AG04450 (cell line): Measurements from ENCODE around the gene OR6C76. TPM values are rescaled to one million over a fixed set of nuclear protein-coding genes. Genes with fewer than 3 reads are reported as not detected.
"Not testable (repeated sequence)": the region's sequence is repeated elsewhere in the genome, so short reads cannot be mapped to it uniquely, and the experiment has no call there.

Source experiments
- CTCF ChIA-PET: fragments of 300-600, 350-600 bp; formaldehyde crosslinking; extraction: SDS; loops from one replicate; lab custom pipeline; 2022; ENCODE audit warnings: antibody characterized with exemption, inconsistent platforms; lab: Charles Lee
- POLR2A ChIA-PET: fragments of 350-600 bp; formaldehyde crosslinking; extraction: SDS; loops from one replicate; lab custom pipeline; 2021; ENCODE audit warnings: antibody characterized with exemption, inconsistent platforms; lab: Yijun Ruan, JAX
- DNase-seq: peaks from one replicate; pipeline ENCODE4 v3.0.0-alpha.2; 2011; ENCODE audit warnings: low read depth, low spot score
- H3K27ac ChIP-seq: one replicate; pipeline ENCODE4 v1.5.1; 2012; ENCODE audit warnings: low read depth, low read length, control low read depth
- H3K27me3 ChIP-seq: one replicate; pipeline ENCODE4 v1.6.0; 2012; ENCODE audit warnings: low read length; ENCODE audit not compliant: control insufficient read depth, insufficient read depth
- H3K4me3 ChIP-seq: 2 replicates; pipeline ENCODE4 v1.5.1; 2011; ENCODE audit warnings: mild to moderate bottlenecking, low read depth, low read length, control low read depth
- H3K9me3 ChIP-seq: 2 replicates; pipeline ENCODE4 v1.5.1; 2012; ENCODE audit warnings: low read length; ENCODE audit not compliant: control insufficient read depth, insufficient read depth
- polyA plus RNA-seq: library from polyadenylated mRNA; depleted of rRNA; stranded (reverse); fragments of >200 nt; gene quantifications from 2 replicates; pipeline ENCODE4 v1.2.3, GENCODE V29; 2011
- TF ChIP-seq, protein P1 (sequence below): IDR thresholded peaks from 2 replicates; pipeline ENCODE4 v1.5.1; 2011; ENCODE audit warnings: low read depth, low read length, control low read depth, inconsistent platforms

The OR6C76 gene
- polyA plus RNA-seq, 1 experiment = not detected

DNA sequence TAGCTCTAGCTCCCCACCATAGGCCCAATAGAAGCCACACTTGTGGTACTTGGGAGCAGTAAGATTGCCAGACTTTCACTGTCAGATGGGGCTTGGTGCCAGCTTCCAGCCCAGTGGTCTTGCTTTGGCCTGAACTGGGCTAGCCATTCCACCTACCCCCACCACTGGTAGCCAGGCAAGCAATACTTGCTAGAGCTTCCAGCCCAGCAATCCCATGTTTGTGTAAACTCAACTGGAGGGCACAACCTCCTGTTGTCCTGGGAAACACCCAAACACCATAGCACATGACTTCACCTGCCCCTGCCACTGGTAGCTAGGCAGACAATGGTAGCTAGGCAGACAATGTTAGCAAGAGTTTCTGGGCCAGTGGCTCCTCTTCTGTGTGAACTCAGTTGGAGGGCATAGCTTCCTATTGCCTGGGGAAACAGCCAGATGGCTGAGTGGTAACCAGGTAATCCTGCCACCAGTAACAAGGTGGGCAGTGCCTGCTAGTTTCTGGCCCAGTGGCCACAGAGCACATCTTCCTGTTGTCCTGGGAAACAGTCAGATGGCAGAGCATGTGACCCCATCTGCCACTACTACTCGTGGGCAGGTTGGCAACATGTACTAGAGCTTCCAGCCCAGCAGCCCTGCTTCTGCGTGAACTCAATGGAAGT is 5.6 kb upstream of the OR6C76 start:
- no peak for DNase-seq
- no peak overlapping the region for H3K4me3 ChIP-seq
- H3K27me3 ChIP-seq = no peaks in the 10 kb centered on the region
- no peaks in the 10 kb centered on the region for H3K9me3 ChIP-seq
- ChIA-PET CTCF (no interaction called here), POLR2A (no interaction called here)
- TF ChIP-seq, protein P1, sequence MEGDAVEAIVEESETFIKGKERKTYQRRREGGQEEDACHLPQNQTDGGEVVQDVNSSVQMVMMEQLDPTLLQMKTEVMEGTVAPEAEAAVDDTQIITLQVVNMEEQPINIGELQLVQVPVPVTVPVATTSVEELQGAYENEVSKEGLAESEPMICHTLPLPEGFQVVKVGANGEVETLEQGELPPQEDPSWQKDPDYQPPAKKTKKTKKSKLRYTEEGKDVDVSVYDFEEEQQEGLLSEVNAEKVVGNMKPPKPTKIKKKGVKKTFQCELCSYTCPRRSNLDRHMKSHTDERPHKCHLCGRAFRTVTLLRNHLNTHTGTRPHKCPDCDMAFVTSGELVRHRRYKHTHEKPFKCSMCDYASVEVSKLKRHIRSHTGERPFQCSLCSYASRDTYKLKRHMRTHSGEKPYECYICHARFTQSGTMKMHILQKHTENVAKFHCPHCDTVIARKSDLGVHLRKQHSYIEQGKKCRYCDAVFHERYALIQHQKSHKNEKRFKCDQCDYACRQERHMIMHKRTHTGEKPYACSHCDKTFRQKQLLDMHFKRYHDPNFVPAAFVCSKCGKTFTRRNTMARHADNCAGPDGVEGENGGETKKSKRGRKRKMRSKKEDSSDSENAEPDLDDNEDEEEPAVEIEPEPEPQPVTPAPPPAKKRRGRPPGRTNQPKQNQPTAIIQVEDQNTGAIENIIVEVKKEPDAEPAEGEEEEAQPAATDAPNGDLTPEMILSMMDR = no peak
- no peak overlapping the region for H3K27ac ChIP-seq

DNA sequence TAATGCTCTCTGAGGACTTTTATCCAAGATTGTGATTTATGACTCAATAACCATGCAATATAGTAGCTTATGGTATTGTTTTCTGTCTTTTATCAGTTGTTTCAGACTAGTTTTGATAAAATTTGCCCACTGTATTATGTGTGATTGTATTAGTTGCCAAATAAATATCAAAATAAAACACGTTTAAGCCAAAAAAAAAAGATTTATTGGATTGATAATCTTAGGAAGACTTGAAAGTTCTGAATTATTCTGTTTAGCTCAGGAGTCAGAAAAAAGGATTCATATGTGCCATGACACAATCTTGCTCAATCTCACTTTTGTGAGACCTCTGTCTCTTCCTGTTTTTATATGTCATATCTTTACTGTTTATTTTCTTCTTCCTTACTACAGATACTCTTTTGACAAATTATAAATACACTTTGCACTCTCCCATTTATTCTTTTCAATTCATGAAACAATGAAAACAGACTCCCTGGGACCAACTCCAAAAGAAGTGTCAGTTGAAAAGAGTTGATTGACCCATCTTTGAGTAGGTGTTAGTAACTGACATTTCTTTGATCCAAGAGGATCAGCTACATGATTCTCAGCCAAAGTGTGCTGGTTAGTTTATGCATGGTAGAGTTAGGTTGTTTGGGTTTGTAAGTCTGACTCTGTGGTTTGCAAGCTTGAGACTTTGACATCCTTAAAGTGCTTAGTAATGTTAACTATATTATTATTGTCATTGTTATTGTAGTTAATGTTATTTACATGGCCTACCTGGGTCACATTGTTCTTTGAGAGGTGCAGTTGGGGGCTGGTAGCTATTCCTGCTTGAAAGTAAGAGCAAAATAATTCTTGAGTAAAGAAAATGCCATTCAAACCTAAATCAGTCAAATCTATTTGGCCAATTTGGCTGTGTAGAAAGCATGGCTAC is 2.5 kb downstream of the OR6C76 start:
- Histone ChIP-seq H3K9me3 (no peaks in the 10 kb centered on the region), H3K27ac (no peak overlapping the region), H3K27me3 (no peaks in the 10 kb centered on the region), H3K4me3 (no peak overlapping the region)
- CTCF ChIA-PET = no interaction called here
- TF ChIP-seq, protein P1 = no peak
- POLR2A ChIA-PET = no interaction called here
- no peak for DNase-seq

DNA sequence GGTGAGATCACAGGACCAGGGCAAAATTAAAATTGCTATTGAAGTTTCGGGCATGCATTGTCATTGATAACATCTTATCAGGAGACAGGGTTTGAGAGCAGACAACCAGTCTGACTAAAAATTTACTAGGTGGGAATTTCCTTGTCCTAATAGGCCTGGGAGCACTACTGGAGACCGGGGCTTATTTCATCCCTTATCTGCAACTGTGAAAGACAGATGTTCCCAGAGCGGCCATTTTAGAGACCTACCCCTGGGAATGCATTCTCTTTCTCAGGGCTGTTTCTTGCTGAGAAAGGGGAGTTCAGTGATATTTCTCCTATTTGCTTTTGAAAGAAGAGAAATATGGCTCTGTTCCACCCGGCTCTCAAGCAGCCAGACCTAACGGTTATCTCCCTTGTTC is 15.2 kb downstream of the OR6C76 start:
- H3K4me3 ChIP-seq, H3K27ac ChIP-seq, H3K27me3 ChIP-seq, DNase-seq, POLR2A ChIA-PET, H3K9me3 ChIP-seq, CTCF ChIA-PET: not testable (repeated sequence)

DNA sequence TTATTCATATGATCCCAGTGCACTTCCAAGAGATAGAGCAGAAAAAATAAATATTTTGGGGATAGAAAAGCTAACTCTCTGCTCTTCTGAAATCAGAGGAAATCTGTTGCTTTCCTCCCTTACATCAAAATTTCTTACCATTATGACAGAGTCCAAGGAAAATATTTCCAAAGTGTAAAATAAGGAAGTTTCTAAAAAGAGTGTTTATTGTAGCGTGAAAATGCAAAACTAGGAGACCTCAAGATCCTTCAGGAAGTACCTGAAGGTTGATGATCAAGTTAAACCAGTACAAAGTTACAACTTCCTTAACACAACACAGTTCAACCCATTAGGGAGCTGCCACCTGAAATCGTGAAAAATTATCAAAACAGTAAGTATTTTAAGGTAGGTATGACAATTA is 17.7 kb downstream of the OR6C76 start, which contains the start of gene OR6C2:
OR6C2 (plus strand) TSS at position 301 of the 400 bp plus-strand sequence. CDS start 8,138 bp downstream, outside the sequence.
- ChIA-PET CTCF (no interaction called here), POLR2A (no interaction called here)
- DNase-seq = no peak
- Histone ChIP-seq H3K27ac (no peak within 1 kb of the TSS), H3K9me3 (no peaks in the 10 kb centered on the region), H3K4me3 (no peak within 1 kb of the TSS), H3K27me3 (no peaks in the 10 kb centered on the region)
- TF ChIP-seq, protein P1 = no peak

DNA sequence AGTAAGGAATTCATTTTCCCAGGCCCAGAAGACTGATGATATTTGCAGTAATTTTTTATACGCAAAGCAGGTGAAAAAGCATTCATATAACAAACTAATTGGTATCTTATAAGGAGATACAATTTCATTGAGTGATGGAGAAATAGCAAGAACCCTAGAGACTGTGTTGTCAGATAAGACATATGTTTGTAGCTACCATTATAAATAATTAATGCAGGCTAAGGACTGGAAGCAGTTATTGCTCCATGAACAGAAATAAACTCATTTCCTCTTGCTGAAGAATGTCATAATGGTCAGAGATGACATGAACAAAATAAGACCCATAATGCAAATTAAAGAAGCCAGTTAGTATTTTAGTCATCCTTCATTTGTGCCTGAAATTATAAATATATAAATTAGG is 19.3 kb downstream of the OR6C76 start:
- POLR2A ChIA-PET = no interaction called here
- DNase-seq = no peak
- H3K9me3 ChIP-seq = no peaks in the 10 kb centered on the region
- no peak overlapping the region for H3K4me3 ChIP-seq
- H3K27me3 ChIP-seq = no peaks in the 10 kb centered on the region
- TF ChIP-seq, protein P1 = no peak
- H3K27ac ChIP-seq = no peak overlapping the region
- CTCF ChIA-PET = no interaction called here
